Heart left ventricle (tissue), 13 donors: ENCODE data around the gene CACNA2D3.

Source experiments
- POLR2A ChIP-seq, 2 donors: fragments of 450-650 bp; IDR thresholded peaks; one replicate each; pipeline ENCODE4 v1.6.1; 2017; ENCODE audit warnings: antibody characterized with exemption in 2 of 2, mild to moderate bottlenecking in 2 of 2, moderate library complexity in 2 of 2
- TF ChIP-seq, protein P1 (sequence below), 12 donors: fragments of 200-600 bp; sonication (generic) in 4 of 12; IDR thresholded peaks; one replicate each; pipeline versions ENCODE4 v1.5.0 to v1.8.0; 2018 to 2022; ENCODE audit warnings: antibody characterized with exemption in 12 of 12, mild to moderate bottlenecking in 5 of 12
- donor health status: ischemic (EF 13 %, LVEDD 7.1; RV severe dilation, severe dysfunction).
- donor health status: DM: no; HTN: yes; CAD: no.
- donor health status: DM: no; HTN: no; CAD: no.
- donor health status: ischemic (EF 25% LVEDD 6.9; RV normal size, moderate dysfunction).
- donor health status: ischemic (EF 25% LVEDD 5.7; RV mildly dilated, moderate dysfunction).
- donor health status: ischemic (EF 35%, LVEDD 5.7; RV mildly dilated, moderate dysfunction).
- donor health status: nonischemic (EF 11% LVEDD 7.7; RV severe dilation, severe dysfunction).
- donor health status: DM: yes; HTN: yes; CAD: no.
- donor health status: PGD.
- donor health status: ischemic (EF 29% LVEDD 5.4; RV normal size, mild dysfunction).
- donor health status: nonischemic (EF 23%, LVEDD 6.1; RV moderate dilation, normal function).

DNA sequence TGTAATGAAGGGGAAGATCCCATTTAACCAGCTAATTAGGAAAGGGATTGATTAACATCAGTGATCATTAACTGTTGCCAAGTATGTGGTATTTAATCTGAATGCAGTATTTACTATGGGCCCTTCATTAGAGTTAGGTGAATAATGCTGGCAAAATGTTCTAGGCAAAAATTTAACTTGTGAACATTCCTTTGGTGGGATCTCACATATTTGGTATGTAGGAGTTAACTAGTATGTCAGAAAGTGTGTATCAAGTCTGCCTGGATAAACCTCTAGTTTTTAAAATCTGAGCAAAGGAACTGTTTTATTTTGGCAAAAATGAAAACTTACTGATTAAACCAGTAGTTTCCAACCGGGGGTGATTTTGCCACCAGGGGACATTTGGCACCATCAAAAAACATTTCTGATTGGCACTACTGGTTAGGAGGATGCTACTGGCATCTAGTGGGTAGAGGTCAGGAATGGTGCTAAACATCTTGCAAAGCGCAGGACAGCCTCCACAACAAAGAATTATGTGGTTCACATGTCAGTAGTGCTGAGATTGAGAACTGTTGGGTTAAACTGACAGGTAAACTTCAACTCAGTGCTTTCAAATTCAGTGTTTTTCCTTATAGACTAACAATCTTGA lies 783.0 kb downstream of the CACNA2D3 start:
- TF ChIP-seq, protein P1, sequence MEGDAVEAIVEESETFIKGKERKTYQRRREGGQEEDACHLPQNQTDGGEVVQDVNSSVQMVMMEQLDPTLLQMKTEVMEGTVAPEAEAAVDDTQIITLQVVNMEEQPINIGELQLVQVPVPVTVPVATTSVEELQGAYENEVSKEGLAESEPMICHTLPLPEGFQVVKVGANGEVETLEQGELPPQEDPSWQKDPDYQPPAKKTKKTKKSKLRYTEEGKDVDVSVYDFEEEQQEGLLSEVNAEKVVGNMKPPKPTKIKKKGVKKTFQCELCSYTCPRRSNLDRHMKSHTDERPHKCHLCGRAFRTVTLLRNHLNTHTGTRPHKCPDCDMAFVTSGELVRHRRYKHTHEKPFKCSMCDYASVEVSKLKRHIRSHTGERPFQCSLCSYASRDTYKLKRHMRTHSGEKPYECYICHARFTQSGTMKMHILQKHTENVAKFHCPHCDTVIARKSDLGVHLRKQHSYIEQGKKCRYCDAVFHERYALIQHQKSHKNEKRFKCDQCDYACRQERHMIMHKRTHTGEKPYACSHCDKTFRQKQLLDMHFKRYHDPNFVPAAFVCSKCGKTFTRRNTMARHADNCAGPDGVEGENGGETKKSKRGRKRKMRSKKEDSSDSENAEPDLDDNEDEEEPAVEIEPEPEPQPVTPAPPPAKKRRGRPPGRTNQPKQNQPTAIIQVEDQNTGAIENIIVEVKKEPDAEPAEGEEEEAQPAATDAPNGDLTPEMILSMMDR (IDR thresholded peaks at IDR 0.05), result no peak
- TF ChIP-seq POLR2A (IDR thresholded peaks at IDR 0.05), result no peak
